HL-60/S4 (cell line): ENCODE results near the gene SH2D6.
"Not testable (repeated sequence)": the region's sequence is repeated elsewhere in the genome, so short reads cannot be mapped to it uniquely, and the experiment has no call there.

Experiments used
- in situ Hi-C: fragments of 300-500 bp; cut with MboI; formaldehyde crosslinking; loops from 2 replicates; pipeline ENCODE4 v1.14.3; 2022; ENCODE audit warnings: low sequenced_read_pairs

The SH2D6 gene

DNA sequence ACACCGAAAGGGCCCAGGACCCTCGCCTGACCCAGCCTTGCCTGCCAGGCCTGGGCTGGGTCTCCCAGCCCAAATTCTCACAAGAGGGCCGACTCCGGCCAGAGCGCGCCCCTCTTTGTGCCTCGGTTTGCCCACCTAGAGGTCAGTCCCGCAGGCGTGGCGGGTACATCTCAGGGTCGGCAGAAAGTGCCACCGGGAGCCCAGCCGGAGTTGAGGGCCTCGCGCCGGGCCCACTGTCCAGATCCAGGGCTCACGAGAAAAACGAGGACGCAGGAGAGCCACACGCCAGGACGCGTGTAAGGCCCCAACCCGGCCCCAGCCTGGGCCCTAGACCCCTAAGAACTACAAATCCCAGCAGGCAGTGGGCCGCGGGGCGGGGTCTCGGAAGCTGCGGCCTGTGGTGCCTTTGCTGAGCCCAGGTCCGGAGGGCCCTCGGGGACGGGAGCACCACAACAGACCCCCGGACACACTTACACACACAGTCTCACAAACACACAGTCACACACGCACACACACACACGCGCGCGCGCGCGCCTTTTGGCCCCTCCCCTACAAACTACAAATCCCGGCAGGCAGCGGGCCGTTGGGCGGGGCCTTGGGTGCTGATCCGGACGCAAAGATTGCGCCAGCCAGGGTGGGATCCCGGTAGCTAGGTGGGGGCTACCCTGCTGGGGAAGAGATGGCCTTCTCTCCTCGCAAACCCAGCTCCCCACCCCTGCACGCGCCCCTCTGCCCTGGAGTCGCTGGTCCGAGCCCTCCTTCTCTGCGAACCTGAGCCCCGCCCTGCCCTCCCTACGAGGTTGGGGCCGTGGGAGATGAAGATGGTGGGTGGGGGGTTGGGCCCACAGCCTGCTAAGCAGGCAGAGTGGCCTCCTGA is at the start of gene SH2D6:
SH2D6 (plus strand) TSS at position 583 of the 877 bp plus-strand sequence. CDS start 10,752 bp downstream, outside the sequence.
- in situ Hi-C loops, result loop anchor here (5.0 kb wide), 1 partner anchor 134 kb away; no protein-coding TSS in a partner anchor

GRCh38 chr2:85368921-85369320 is 49.6 kb upstream of the SH2D6 start:
- in situ Hi-C loops, result no loop called here

DNA sequence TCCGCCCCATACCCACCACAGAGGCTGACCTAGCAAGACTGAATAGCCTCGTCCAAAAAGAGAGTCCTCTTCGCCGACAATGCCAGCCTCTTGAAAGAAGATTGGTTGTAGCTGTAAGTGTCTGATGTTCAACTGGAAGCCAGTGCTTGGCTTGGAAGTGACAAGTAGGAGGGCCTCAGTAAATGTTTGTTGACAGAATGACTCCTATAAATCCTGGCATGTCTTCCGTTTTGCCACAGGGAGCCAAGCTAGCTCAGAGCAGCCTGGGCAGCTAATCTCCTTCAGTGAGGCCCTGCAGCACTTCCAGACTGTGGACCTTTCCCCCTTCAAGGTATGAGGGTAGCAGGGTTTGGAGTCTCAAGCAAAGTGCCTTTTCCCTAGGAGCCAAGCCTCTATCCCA is 49.0 kb upstream of the SH2D6 start:
- in situ Hi-C loops, result no loop called here

DNA sequence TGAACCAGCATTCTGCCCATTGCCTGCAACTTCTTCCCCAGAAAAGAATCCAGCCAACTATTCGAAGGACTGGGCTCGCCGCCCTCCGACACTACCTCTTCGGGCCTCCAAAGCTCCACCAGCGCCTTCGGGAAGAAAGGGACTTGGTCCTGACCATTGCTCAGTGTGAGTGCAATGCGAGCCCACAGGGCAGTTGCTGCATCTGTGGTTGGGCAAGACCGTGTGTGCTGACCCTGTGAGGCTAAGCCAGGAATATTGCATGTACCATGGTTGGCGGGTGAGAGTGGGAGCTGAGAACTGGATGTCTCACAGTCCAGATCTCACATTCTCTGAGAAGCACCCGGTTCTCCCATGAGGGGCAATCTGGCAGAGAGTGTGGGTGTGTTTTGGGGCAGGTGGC is 47.5 kb upstream of the SH2D6 start:
- in situ Hi-C loops, result no loop called here

DNA sequence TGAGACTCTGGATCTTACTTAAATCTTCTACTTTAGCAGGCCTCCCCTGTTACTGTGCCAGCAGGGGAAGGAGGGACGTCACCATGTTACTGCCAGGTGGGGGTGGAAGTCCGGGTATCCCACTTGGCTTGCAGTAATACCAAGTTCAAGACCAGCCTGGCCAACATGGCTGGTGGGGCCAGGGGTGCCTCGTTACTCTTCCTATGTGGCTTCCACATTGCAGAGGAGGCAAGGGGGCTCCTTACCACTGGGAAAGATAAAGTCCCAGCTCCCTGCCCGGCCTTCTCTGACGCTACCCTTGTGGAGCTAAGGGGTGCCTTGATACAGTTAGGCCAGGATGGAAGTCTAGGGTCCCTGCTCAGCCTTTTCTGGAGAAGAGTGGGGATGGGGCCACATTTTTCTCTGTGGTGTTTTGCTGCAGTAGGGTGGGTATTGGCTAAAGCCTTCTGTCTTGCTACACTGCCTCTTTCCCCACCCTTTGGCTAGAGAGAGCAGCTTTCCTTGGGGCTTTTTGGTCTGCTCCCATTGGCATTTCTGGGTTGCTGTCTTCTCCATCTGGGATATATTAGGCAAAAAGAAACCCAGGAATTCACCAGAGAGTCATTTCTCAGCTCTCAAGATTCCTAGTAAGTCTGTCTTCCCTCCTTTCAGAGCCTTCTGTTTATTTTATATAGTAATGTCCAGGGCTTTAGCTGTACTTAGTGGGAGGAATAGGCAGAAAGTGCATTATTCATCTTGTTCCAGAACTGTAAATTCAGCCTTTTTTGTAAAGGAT is 42.0 kb upstream of the SH2D6 start:
- in situ Hi-C loops, result no loop called here

- in situ Hi-C loops, result no loop called here
Observed at GRCh38 chr2:85377083-85377482, 41.4 kb upstream of the SH2D6 start.

- in situ Hi-C loops, result no loop called here
Observed at GRCh38 chr2:85378257-85378656, 40.3 kb upstream of the SH2D6 start.

- in situ Hi-C loops, result no loop called here
Observed at GRCh38 chr2:85380048-85380447, 38.5 kb upstream of the SH2D6 start.

- in situ Hi-C loops, result not testable (repeated sequence)
Observed at GRCh38 chr2:85383151-85383550, 35.4 kb upstream of the SH2D6 start.

- in situ Hi-C loops, result no loop called here
Observed at GRCh38 chr2:85383850-85384249, 34.7 kb upstream of the SH2D6 start.

GRCh38 chr2:85385746-85386145 is 32.8 kb upstream of the SH2D6 start:
- in situ Hi-C loops, result no loop called here

GRCh38 chr2:85387754-85388153 is 30.8 kb upstream of the SH2D6 start:
- in situ Hi-C loops, result no loop called here

DNA sequence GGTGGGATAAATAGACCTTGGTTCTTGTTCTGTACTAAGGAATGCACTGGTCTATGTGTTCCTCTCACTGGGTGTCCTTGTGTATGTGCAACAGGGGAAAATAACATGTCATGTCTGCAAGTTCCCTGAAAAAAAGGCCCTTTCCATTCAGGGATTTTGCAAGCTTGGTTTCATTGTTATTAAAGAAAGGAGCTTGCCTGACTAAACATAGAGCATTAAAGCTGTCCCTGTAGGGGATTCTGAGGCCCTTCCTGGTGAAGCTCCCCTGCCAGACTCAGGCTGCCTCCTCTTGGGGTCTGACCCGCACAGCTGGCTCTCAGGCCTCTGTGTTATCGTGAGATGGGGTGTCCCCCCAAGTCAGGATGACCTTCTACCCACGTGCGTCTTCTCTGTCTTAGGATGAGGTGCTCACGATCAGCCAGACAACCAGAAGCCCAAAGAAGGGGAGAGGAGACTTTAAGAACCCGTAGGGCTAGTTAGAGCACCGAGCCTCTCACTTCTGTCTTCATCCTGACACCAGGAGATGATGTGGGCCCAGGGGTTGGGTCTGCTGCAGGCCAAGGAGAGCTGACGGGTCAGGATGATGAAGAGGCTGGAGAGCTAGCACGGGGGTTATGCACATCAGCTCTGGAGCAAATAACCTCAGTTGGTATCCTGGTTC is 29.5 kb upstream of the SH2D6 start:
- in situ Hi-C loops, result no loop called here

DNA sequence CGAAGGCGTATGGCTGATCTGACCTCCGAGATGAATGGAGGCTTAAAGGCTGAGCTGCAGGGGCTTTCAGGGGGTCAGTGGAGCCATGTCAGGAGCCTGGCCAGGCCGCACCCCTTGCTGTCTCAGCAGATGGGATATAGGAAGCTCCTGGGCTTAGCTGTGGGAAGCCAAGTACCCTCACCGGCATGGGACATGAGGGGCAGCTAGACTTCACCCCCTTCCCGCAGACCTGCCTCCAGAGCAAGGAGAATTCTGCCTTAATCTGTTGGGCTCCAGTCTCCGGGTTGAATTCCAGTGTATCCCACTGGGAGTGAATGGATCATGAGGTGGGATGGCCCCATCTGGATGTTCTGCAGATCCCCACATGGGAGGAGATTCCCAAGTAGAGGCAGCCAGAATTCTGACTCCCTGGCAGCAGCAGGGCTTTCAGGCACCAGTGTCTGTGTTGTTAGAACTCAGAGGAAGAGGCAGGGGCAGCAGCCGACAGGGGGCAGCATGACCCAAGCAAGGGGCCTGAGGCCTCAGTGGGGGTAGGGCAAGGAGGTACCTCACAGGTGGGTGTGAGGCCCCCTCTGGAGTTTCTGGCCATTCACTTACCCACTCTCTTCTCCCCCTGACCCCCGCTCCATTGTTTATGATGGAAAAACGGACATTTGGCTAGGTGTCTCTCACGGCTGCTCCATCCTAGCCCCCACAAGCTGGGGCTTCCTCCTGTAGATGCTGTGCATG is 27.4 kb upstream of the SH2D6 start:
- in situ Hi-C loops, result no loop called here

DNA sequence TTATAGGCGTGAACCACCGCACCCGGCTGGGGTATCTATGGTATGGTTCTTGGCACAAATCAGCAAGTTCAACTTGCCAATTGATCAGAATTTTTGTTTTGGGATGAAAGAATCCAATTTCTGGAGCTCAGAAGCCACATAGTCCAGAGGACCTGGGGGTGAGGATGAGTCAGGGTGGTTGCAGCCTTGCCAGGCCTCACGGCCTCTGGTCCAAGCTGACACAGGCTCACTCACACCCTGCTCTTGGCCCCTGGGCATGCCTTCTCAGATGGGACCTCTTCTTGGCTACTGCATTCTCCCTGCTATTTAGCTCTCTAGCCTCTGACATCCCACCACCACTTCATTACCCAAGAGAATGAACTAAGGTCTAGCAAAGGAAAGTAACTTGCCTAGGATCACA is 24.7 kb upstream of the SH2D6 start:
- in situ Hi-C loops, result no loop called here

GRCh38 chr2:85394261-85394681 is 24.2 kb upstream of the SH2D6 start:
- in situ Hi-C loops, result no loop called here

DNA sequence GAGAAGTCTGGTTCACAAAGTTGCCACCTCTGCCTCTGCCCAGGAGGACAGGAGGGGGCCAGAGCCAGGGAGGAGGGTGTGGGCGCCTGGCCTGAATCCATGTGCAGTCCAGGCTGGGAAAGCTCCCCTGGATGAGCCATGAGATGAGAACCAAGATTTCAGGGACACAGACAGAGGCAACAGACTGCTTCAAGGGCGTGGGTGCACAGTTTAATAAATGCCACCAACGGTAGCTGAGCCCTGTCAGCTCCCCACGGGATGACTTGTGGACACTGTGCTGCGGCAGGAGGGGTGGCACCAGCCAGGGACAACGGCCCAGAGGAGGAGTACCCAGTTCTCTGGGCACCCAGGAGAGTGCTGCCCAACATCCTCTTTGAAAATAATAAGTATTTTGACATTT is 23.5 kb upstream of the SH2D6 start:
- in situ Hi-C loops, result no loop called here

GRCh38 chr2:85395912-85396475 is 22.5 kb upstream of the SH2D6 start:
- in situ Hi-C loops, result no loop called here

DNA sequence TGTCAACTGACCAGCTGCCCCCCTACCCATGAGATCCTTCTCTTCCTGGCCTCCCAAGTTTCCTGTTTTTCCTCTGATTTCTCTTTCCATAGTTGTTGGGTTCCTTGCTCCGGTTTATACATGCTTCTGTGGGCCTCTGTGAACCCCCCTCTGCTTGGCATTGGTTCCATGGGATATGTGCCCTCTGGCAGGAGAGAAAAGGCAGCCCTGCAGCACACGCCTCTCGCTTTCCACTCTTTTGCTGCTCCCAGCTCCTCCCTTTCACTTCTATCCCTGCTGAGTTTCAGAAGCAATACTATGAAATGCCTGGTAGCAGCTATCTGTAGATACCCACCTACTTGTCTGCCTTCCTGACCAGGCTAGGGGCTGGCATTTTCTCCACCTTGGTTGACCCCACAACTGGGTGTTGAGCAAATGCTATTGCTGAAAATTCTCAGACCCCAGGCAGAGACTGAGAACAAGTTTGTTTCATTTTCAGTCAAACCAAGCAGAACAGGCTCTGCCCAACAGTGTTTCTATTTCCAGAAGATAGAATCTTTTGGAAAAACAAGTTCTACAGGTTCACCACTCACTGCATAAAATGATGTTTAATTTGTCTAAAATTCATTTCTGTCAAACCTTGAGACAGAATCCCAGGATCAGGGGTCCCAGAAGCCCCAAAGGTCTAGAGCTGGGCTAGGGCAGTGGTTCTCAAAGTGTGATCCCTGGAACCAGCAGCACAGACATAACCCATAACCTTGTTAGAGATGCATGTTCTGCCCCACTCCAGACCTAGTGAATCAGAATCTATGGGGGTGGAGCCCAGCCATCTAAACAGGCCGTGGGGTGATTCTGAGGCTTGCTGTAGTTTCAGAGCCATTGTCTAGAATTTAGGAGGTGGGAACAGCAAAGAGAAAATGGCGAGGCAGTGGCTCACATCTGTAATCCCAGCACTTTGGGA is 21.7 kb upstream of the SH2D6 start:
- in situ Hi-C loops, result no loop called here
